Measurements from ENCODE around the gene PSMD11. TPM values are rescaled to one million over a fixed set of nuclear protein-coding genes. Genes with fewer than 3 reads are reported as not detected.

The PSMD11 gene
- total and polyA plus RNA-seq, 2 of the 8 experiments (the other 6 are each of a cell fraction or from before 2014, with no cell fraction given), result 68.4 to 171 TPM

DNA sequence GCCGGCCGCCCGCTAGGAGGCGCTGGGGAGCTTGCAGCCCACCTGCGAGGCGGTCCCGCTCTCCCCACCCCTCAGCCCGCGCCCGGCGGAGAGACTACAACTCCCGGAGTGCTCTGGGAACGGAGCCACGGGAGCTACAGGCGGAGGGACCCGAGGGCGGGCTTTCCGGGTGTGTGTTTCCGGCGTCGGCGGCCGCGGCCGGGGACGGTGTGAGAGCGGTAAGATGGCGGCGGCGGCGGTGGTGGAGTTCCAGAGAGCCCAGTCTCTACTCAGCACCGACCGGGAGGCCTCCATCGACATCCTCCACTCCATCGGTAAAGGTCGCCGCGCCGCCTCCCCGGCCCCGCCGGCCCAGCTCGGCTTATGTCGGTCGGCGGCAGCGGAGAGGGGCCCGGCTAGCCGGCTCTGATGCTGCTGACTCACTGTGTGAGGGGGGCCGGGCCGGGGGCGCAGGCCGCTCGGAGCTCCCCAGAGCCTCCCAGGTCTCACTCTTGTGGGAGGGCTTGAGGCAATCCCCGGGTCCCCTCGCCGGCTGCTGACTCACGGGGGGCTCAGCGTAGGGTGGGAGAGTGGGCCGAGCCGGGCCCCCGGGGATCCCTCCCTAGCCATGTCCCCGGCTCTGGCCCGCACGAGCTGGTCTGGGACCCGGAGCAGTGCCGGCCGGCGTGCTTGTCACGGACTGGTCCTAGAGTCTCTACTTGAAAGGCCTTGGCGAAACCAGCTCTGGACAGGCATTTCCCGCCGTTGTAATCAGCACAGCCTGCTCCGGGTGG lies at the start of gene PSMD11 (continued):
- TF ChIP-seq ASH2L (IDR thresholded peaks at IDR 0.05; ENCODE audit: low read length) (peak; percentile 90), POLR2AphosphoS5 (IDR thresholded peaks at IDR 0.05; ENCODE audit: low read depth, low read length) (peak; percentile 34; the same call in 1 of the 2 replicates), TBP (IDR thresholded peaks at IDR 0.05; ENCODE audit: low read depth, low read length) (peak; percentile 86), EZH2 (IDR thresholded peaks at IDR 0.05; ENCODE audit: low read depth, low read length, severe bottlenecking) (no peak), CHD1 (IDR thresholded peaks at IDR 0.05; ENCODE audit: low read depth, low read length) (no peak), NANOG (IDR thresholded peaks at IDR 0.05; ENCODE audit: insufficient read depth, low read depth, low read length, poor library complexity, severe bottlenecking) (no peak), BCL11A (IDR thresholded peaks at IDR 0.05; ENCODE audit: low read depth in 2 of 2, low read length in 2 of 2) (no peak), POU5F1 (IDR thresholded peaks at IDR 0.05; ENCODE audit: low read depth, low read length) (no peak), EGR1 (IDR thresholded peaks at IDR 0.05; ENCODE audit: borderline replicate concordance, low read depth, low read length) (no peak), JUN (IDR thresholded peaks at IDR 0.05; ENCODE audit: low read depth, low read length) (no peak), YY1 (IDR thresholded peaks at IDR 0.05; ENCODE audit: low read depth, low read length) (peak; percentile 94), PHF8 (conservative IDR thresholded peaks at IDR 0.05; ENCODE audit: low read depth, low read length) (peak; percentile 96), GABPA (IDR thresholded peaks at IDR 0.05; ENCODE audit: borderline replicate concordance, insufficient read depth, low read length) (peak; percentile 98), TEAD4 (IDR thresholded peaks at IDR 0.05; ENCODE audit: low read depth, low read length) (no peak), TAF7 (optimal IDR thresholded peaks at IDR 0.05; ENCODE audit: borderline replicate concordance, low read depth, low read length) (peak; percentile 21), MAFK (IDR thresholded peaks at IDR 0.05; ENCODE audit: low read depth, low read length) (peak; percentile 53; the same call in 1 of the 2 replicates), JUND (IDR thresholded peaks at IDR 0.05; ENCODE audit: low read length) (0 out of 2 replicates have a peak, but pooled peaks have one; percentile 43), SUZ12 (IDR thresholded peaks at IDR 0.05; ENCODE audit: low read length) (no peak), CEBPB (IDR thresholded peaks at IDR 0.05; ENCODE audit: low read depth, low read length) (peak; percentile 2; the same call in 1 of the 2 replicates)
- TF ChIP-seq, protein P1, sequence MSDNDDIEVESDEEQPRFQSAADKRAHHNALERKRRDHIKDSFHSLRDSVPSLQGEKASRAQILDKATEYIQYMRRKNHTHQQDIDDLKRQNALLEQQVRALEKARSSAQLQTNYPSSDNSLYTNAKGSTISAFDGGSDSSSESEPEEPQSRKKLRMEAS (IDR thresholded peaks at IDR 0.05), result peak; percentile 22
- TF ChIP-seq, protein P2, sequence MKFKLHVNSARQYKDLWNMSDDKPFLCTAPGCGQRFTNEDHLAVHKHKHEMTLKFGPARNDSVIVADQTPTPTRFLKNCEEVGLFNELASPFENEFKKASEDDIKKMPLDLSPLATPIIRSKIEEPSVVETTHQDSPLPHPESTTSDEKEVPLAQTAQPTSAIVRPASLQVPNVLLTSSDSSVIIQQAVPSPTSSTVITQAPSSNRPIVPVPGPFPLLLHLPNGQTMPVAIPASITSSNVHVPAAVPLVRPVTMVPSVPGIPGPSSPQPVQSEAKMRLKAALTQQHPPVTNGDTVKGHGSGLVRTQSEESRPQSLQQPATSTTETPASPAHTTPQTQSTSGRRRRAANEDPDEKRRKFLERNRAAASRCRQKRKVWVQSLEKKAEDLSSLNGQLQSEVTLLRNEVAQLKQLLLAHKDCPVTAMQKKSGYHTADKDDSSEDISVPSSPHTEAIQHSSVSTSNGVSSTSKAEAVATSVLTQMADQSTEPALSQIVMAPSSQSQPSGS (IDR thresholded peaks at IDR 0.05; ENCODE audit: low read length), result no peak
- TF ChIP-seq, protein P3, sequence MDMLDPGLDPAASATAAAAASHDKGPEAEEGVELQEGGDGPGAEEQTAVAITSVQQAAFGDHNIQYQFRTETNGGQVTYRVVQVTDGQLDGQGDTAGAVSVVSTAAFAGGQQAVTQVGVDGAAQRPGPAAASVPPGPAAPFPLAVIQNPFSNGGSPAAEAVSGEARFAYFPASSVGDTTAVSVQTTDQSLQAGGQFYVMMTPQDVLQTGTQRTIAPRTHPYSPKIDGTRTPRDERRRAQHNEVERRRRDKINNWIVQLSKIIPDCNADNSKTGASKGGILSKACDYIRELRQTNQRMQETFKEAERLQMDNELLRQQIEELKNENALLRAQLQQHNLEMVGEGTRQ (IDR thresholded peaks at IDR 0.05; ENCODE audit: low read length), result no peak
